ENCODE measurements around the gene NNMT.

The NNMT gene

GRCh38 chr11:114263513-114264170, 32.6 kb upstream of the NNMT start:
- DNase-seq (ENCODE audit: low read depth in 3 of 3) = no peak

- DNase-seq (ENCODE audit: low read depth in 3 of 3) = no peak
Observed at GRCh38 chr11:114264381-114264780, 31.8 kb upstream of the NNMT start.

- no peak for DNase-seq (ENCODE audit: low read depth in 3 of 3)
Observed at GRCh38 chr11:114265122-114265878, 30.9 kb upstream of the NNMT start.

DNA sequence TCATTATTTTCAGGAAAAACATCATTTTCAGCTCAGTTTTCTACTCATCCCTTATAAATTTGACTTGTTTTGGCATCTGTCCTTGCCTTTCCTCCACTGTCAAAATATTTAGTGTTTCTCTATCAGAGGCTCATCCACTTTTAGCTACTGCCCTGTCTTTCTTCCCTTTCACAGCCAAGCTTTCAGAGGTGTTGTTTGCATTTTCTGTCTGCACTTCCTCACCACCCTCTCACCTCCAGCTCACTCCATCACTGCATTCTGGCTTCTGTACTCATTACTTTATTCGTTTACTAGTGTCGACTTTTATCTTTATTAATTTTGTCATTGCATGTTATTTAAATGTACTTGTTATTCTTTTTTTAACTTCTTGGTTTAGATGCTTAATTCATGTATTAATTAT, 26.7 kb upstream of the NNMT start:
- DNase-seq (ENCODE audit: low read depth in 3 of 3) = no peak

- DNase-seq (ENCODE audit: low read depth in 3 of 3) = no peak
Observed at GRCh38 chr11:114270531-114271270, 25.5 kb upstream of the NNMT start.

DNA sequence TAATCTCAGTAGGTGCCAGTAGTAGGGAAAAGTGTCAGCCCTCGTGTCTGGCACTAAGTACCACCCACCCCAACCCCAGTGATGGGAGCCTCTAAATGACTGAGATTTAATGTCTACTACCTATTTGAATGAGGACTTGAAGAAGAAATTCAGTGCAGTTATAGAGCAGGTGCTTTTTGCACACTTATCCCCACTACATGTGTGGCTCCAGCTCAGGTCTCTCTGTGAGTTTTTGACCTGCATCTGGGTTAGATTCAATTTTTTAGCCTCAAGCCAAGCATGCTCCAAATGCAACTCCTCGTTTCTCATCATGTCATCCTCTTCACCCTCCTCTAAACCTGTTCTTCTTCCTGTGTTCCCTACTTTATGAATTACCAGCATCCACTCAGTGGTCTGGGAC, 24.9 kb upstream of the NNMT start:
- no peak for DNase-seq (ENCODE audit: low read depth in 3 of 3)

DNA sequence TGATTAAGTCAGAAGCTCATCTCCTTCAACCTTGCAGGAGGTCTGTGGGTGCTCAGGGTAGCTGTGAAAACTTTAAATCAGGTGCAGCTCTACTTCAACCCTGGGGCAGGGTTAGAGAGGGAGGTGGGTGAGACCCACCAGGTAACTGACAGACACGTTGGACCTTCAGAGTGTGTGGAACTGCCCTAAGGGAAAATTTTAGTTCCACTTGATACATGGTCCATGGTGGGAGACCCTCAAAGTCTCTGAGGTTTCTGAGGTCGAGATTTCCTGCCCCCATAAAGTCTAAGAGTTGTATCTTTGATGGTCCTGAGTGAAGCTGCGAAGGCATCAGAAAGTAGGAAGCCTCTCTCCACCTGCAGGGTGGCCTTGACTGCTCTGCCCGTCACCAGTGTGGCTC, 23.9 kb upstream of the NNMT start:
- no peak for DNase-seq (ENCODE audit: low read depth in 3 of 3)

DNA sequence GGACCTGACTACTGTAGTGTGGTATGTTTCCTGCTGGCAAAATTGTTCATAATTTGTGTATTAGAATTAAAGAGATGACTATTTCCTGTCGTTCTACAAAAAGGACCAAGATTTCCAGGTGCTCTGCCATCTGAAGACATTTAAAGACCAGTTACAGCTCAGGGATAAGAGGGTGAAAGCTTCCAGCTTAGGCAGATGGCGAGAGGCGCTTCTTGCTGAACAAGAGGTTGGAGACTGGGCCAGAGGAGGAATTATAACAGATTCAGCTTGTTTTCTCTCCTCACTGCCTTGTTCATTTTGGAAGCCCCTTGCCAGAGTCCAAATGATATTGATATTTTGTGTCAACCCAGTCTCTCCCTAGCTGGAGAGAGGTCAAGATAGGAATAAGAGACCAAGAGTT, 23.1 kb upstream of the NNMT start:
- DNase-seq (ENCODE audit: low read depth in 3 of 3) = no peak

DNA sequence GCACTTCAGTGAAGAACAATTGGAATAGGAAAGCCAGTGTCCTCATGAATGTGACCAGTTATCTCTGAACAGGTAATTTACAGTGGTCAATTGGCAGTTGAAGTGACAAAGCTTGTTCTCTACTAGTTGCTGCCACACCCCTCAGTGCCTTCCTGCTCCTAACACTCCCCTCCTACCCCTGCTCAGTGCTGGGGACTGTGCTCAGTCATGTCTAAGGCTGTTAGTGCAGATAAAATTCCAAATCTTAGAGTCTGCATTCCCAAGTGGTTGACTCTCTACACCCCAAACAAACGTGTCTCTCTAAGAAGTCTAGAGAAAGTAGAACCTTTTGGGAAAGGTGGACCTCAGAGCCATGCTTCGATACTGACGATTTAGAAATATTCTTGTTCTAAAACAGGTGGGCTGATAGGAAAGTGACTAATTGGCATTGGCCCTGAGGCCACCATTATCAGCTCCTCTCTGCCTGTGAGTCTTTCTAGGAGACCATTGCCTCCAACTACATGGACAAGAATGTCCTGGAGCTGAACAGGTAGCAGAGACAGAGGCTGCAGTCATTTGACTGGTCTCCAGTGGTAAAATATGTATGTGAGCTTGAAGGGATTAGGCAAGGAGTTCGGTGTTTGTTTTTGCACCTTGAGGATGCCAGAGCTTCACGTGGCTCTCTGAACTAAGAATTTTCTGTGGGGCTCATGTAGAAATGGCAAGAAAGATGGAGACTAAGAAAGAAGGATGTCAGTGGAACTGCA, 22.1 kb upstream of the NNMT start:
- no peak for DNase-seq (ENCODE audit: low read depth in 3 of 3)

DNA sequence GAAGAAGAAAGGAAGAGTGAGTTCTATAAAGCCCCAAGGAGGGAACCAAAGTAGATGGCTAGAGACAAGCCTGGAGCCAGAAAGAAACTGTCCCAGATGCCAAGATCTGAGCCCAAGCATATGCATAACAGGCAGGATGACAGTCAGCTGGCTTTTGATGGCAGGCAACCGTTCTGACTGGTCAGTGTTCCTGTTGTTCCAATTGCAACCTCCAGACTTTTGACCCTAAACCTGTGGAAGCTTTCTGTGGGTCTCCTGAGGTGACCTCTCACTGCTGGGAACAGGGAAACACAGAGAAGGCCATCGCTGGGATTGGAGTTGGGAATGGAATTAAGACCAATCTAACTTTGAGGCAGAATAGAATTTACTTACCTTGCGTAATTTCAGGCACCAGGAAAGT, 21.6 kb upstream of the NNMT start:
- DNase-seq (ENCODE audit: low read depth in 3 of 3) = no peak

DNA sequence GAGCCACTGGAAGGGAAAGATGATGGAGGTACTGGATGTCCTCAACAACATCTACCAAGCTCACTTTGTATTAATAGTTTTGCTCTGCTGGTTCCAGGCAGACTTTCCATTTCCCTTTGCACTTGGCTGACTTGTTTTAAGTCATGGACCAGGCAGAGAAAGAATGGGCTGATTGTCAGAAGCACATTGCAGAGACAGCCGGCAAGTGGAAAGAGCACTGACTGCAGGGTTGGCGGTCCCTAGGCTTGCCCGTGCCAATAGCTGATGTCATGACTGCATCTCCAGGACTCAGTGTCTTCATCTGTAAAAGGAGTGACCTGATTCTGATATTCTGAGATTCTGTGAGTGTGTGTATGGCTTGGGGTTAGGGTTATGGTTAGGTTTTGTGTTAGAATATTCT, 20.9 kb upstream of the NNMT start:
- no peak for DNase-seq (ENCODE audit: low read depth in 3 of 3)

DNA sequence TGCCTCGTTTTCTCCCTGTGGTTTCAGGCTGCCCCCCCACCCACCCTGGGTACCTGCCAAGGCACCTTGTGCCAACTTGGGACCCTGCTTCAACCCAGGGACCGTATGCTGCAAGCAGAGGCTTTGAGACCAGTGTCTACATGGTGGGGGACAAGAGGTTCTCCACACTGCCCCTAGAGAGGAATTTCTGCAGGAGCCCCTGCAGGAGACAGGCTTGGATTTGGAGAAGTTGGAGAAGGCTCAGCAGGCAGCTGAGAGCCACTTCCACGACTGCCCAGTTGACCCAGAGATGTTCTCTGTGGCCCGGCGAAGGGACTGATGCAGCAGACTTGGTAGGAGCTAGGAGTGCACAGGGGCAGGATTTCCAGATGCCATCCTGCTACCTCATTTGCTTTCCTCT, 20.1 kb upstream of the NNMT start:
- DNase-seq (ENCODE audit: low read depth in 3 of 3) = no peak

- DNase-seq (ENCODE audit: low read depth in 3 of 3) = no peak
Observed at GRCh38 chr11:114277637-114278341, 18.4 kb upstream of the NNMT start.

GRCh38 chr11:114278342-114279065, 17.7 kb upstream of the NNMT start:
- DNase-seq (ENCODE audit: low read depth in 3 of 3) = no peak

GRCh38 chr11:114279792-114280546, 16.2 kb upstream of the NNMT start:
- DNase-seq (ENCODE audit: low read depth in 3 of 3) = no peak

DNA sequence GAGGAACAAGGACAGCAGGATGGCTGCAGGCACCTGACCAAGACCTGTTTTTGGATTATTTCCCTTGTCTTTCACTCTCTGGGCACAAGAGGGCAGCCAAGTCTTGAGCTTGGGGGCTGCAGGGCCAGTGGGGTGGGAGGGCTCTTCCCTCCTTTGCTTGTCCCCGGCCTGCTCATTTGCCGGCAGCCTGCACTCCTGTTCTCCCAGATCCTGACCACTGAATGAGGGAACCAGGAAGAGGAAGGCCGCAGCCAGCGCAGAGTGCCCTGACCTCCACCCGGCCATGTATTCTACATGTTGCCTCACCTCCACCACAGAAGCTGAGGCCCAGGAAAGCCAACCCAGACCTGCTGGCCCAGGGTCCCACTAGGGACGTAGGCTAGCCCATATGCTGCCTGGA, 15.5 kb upstream of the NNMT start:
- no peak for DNase-seq (ENCODE audit: low read depth in 3 of 3)

GRCh38 chr11:114281388-114281956, 14.7 kb upstream of the NNMT start:
- DNase-seq (ENCODE audit: low read depth in 3 of 3) = no peak

DNA sequence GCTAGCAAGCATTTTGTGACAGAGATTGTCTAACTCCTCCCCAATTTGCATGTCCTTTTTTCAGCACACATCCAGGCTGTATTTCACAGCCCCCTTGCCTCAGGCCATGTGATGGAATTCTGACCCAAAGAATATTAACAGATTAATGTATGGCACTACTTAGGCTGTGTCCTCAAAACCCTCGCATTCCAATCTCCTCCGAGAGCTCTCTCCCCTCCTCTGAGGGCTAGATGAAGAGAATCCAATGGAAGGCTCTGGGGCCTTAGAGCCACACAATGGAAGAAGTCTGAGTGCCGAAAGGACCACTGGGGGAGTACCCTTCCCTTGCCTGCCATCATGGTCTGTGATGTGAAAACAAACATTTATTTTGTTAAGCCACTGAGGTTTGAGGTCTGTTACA, 13.7 kb upstream of the NNMT start:
- DNase-seq (ENCODE audit: low read depth in 3 of 3) = no peak

DNA sequence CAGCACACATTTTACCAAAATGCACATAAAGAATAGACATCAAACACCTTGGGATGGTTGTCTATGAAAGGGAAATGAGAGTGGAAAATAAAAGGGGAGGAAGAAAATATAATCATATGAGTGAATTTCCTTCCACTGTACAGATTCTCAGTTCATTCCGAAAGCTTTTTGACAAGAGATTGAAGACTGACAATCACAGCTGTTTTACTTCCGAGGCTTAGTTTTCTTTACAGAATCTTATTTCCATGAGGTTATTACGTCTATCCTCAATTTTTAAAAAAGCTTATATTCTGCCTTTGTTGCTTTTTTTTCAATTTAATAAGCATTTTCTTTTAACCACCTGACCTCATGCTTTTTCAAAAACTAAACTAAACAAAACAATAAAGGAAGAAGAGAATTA, 12.8 kb upstream of the NNMT start:
- DNase-seq (ENCODE audit: low read depth in 3 of 3) = no peak

- DNase-seq (ENCODE audit: low read depth in 3 of 3) = no peak
Observed at GRCh38 chr11:114284021-114284420, 12.2 kb upstream of the NNMT start.
